ENCODE data around the gene DPP10.
"Not testable (repeated sequence)": the region's sequence is repeated elsewhere in the genome, so short reads cannot be mapped to it uniquely, and the experiment has no call there.

DPP10 gene

DNA sequence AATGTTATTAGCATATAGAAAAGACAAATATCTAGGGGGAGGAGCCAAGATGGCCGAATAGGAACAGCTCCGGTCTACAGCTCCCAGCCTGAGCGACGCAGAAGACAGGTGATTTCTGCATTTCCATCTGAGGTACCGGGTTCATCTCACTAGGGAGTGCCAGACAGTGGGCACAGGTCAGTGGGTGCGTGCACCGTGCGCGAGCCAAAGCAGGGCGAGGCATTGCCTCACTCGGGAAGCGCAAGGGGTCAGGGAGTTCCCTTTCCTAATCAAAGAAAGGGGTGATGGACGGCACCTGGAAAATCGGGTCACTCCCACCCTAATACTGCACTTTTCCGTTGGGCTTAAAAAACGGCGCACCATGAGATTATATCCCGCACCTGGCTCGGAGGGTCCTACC is 561.9 kb downstream of the DPP10 start:
- not testable (repeated sequence) for H3K4me1 ChIP-seq (ENCODE audit: control insufficient read depth, insufficient read depth, low read length); H3K27me3 ChIP-seq (ENCODE audit: control insufficient read depth, insufficient read depth, low read length); H3K27ac ChIP-seq (ENCODE audit: low read depth, low read length); H3K36me3 ChIP-seq (ENCODE audit: control insufficient read depth, insufficient read depth, low read length); H3K9ac ChIP-seq (ENCODE audit: low read length); H3K4me3 ChIP-seq (ENCODE audit: low read length)

DNA sequence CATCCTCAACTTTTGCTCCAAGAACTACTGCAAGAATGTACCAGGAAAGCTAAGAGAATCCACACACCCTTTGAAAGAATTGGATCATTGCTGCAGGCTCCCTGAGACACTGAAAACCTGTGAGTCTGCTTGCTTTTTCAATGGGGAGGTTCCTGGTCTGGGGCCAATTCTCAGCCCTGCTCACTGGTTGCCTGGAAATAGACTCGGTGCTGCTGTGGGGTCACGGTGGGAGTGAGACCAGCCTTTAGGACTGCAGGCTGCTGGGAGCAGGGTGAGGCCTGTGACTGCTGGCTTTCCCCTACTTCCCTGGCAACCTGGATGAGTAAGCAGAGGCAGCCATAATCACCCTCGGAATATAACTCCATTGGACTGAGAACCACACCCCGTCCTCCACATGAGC is 569.3 kb downstream of the DPP10 start:
- Histone ChIP-seq H3K4me3 (ENCODE audit: low read length) (no peak overlapping the region), H3K27ac (ENCODE audit: low read depth, low read length) (no peak overlapping the region), H3K9ac (ENCODE audit: low read length) (no peak overlapping the region), H3K27me3 (ENCODE audit: control insufficient read depth, insufficient read depth, low read length) (no peaks in the 10 kb centered on the region), H3K36me3 (ENCODE audit: control insufficient read depth, insufficient read depth, low read length) (no peaks in the 10 kb centered on the region), H3K4me1 (ENCODE audit: control insufficient read depth, insufficient read depth, low read length) (no peaks in the 10 kb centered on the region)

DNA sequence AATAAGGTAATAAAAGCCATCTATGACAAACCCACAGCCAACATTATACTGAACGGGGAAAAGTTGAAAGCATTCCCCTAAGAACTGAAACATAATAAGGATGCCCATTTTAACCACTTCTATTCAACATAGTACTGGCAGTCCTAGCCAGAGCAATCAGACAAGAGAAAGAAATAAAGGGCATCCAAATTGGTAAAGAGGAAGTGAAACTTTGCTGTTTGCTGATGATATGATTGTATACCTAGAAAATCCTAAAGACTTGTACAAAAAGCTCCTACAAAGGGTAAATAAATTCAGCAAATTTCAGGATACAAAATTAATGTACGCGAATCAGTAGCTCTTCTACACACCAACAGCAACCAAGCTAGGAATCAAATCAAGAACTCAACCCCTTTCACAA is 579.6 kb downstream of the DPP10 start:
- H3K9ac ChIP-seq (ENCODE audit: low read length); H3K36me3 ChIP-seq (ENCODE audit: control insufficient read depth, insufficient read depth, low read length); H3K4me3 ChIP-seq (ENCODE audit: low read length); H3K27ac ChIP-seq (ENCODE audit: low read depth, low read length); H3K4me1 ChIP-seq (ENCODE audit: control insufficient read depth, insufficient read depth, low read length); H3K27me3 ChIP-seq (ENCODE audit: control insufficient read depth, insufficient read depth, low read length): not testable (repeated sequence)

DNA sequence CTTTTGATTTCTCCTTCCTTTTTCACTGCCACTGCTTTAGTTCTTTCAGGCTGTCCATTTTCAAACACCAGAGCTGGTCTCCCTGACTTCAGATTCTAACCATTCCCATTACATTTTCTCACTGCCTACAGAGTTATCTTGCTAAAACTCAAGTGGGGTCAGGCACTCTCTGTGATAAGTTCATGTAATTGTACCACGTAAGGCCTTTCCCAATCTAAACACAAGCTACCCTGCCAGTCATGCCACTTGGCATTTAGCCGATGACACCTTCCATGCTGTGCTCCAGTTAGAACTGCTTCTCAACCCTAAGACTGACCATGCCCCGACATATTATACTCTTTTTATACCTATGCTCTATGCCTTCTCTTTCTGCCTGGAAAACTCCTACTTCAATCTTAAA is 592.4 kb downstream of the DPP10 start:
- no peaks in the 10 kb centered on the region for H3K27me3 ChIP-seq (ENCODE audit: control insufficient read depth, insufficient read depth, low read length)
- H3K36me3 ChIP-seq (ENCODE audit: control insufficient read depth, insufficient read depth, low read length) = no peaks in the 10 kb centered on the region
- H3K4me1 ChIP-seq (ENCODE audit: control insufficient read depth, insufficient read depth, low read length) = no peaks in the 10 kb centered on the region
- H3K9ac ChIP-seq (ENCODE audit: low read length) = no peak overlapping the region
- H3K4me3 ChIP-seq (ENCODE audit: low read length) = no peak overlapping the region
- H3K27ac ChIP-seq (ENCODE audit: low read depth, low read length) = no peak overlapping the region

DNA sequence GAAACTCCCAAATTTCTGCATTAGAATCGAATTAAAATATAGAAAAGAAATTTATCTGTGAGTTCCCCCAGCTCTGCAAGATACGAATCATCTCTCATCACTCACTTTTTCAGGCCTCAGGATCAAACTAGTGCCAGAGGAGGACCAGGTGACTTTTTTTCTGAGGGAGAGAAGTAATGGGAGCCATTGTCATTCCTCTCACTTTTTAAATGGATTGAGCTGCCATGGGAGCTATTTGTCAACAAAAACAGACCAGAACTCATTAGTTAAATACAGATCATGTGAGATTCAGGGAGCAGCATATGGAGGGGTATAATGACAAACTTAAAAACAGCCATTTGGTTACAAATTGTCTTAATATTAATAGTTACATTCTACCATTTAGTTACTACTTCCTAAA is 594.4 kb downstream of the DPP10 start:
- Histone ChIP-seq H3K27me3 (ENCODE audit: control insufficient read depth, insufficient read depth, low read length) (no peaks in the 10 kb centered on the region), H3K4me1 (ENCODE audit: control insufficient read depth, insufficient read depth, low read length) (no peaks in the 10 kb centered on the region), H3K9ac (ENCODE audit: low read length) (no peak overlapping the region), H3K27ac (ENCODE audit: low read depth, low read length) (no peak overlapping the region), H3K36me3 (ENCODE audit: control insufficient read depth, insufficient read depth, low read length) (no peaks in the 10 kb centered on the region), H3K4me3 (ENCODE audit: low read length) (no peak overlapping the region)

DNA sequence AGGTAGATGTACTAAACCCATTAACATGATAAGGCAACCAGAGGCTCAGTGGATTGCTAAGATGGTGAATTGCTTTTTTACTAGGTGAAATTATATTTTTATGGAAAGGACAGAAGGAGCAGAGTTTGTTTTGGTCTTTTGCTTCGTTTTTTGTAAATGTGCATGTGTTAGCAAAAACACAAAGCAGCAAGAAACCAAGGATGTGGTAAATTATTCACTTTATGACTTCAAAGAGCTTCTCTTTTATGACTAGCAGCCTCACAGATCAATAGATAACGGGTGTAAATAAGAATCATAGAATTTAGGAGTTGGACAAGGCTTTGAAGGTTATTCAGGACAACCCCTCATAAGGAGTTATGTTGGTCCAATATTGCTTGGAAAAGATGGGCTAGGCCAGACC is 615.0 kb downstream of the DPP10 start:
- Histone ChIP-seq H3K36me3 (ENCODE audit: control insufficient read depth, insufficient read depth, low read length) (no peaks in the 10 kb centered on the region), H3K4me3 (ENCODE audit: low read length) (no peak overlapping the region), H3K27ac (ENCODE audit: low read depth, low read length) (no peak overlapping the region), H3K4me1 (ENCODE audit: control insufficient read depth, insufficient read depth, low read length) (no peaks in the 10 kb centered on the region), H3K27me3 (ENCODE audit: control insufficient read depth, insufficient read depth, low read length) (no peaks in the 10 kb centered on the region), H3K9ac (ENCODE audit: low read length) (no peak overlapping the region)

DNA sequence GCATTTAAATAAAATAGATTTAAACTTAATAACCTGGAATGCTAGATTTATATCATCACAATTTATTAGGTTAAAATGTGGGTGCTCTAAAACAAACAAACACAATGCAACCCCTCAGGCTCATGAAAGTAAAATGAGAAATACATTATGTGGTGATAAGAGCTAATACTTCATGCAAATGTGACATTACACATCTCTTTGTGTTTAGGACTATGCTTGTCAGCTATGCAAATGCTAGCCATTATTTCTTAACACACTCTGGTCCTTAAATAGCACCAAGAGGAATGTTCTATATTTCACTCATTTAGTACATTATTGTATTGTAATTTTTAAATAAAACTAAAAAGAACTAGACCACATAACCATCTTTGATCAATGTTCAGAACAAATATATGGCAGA is 627.6 kb downstream of the DPP10 start:
- no peak overlapping the region for H3K9ac ChIP-seq (ENCODE audit: low read length)
- H3K36me3 ChIP-seq (ENCODE audit: control insufficient read depth, insufficient read depth, low read length) = no peaks in the 10 kb centered on the region
- no peaks in the 10 kb centered on the region for H3K27me3 ChIP-seq (ENCODE audit: control insufficient read depth, insufficient read depth, low read length)
- H3K27ac ChIP-seq (ENCODE audit: low read depth, low read length) = no peak overlapping the region
- no peaks in the 10 kb centered on the region for H3K4me1 ChIP-seq (ENCODE audit: control insufficient read depth, insufficient read depth, low read length)
- H3K4me3 ChIP-seq (ENCODE audit: low read length) = no peak overlapping the region

DNA sequence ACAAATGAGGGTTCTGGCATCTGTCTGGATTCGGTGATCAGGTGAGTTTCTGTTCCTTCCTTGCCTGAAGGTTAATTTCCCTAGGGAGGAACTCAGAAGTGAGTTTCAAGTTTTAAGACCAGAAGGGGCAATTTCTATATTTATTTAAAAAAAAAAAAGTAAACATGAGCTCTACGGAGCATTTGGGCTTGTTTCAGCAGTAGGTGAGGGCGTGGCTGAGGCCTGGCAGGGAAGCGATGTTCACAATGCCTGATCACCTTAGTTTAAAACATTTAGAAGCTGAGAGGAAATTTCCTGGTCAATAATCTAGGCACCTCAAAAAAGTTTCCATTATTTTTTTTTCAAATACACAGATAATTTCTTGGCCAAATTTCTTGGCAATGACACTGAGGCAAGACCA is 629.1 kb downstream of the DPP10 start:
- Histone ChIP-seq H3K27ac (ENCODE audit: low read depth, low read length) (no peak overlapping the region), H3K27me3 (ENCODE audit: control insufficient read depth, insufficient read depth, low read length) (no peaks in the 10 kb centered on the region)

DNA sequence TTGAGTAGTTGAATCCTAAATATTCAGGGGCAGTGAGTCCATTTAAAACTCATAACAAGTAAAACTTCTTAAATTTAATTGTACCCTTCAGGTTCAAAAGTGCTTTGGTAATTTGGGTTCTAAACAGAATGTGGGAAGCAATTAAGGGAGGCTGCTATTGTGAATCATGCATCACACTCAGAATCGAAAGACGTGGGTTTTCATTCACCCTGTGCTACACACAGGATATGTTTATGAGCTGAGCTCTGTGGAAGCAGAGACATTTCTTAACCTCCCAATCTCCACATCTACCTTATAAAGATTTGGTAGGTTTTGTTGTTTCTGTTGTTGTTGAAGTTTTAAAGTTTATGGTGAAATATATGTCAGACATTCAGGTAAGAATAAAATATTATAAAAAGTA is 633.4 kb downstream of the DPP10 start:
- Histone ChIP-seq H3K9ac (ENCODE audit: low read length) (no peak overlapping the region), H3K4me3 (ENCODE audit: low read length) (no peak overlapping the region), H3K4me1 (ENCODE audit: control insufficient read depth, insufficient read depth, low read length) (no peaks in the 10 kb centered on the region), H3K27ac (ENCODE audit: low read depth, low read length) (no peak overlapping the region), H3K36me3 (ENCODE audit: control insufficient read depth, insufficient read depth, low read length) (no peaks in the 10 kb centered on the region), H3K27me3 (ENCODE audit: control insufficient read depth, insufficient read depth, low read length) (no peaks in the 10 kb centered on the region)

More for the DNA sequence above, 629.1 kb downstream of the DPP10 start:
- H3K36me3 ChIP-seq (ENCODE audit: control insufficient read depth, insufficient read depth, low read length) = no peaks in the 10 kb centered on the region
- H3K4me1 ChIP-seq (ENCODE audit: control insufficient read depth, insufficient read depth, low read length) = no peaks in the 10 kb centered on the region
- H3K4me3 ChIP-seq (ENCODE audit: low read length) = no peak overlapping the region
- no peak overlapping the region for H3K9ac ChIP-seq (ENCODE audit: low read length)

DNA sequence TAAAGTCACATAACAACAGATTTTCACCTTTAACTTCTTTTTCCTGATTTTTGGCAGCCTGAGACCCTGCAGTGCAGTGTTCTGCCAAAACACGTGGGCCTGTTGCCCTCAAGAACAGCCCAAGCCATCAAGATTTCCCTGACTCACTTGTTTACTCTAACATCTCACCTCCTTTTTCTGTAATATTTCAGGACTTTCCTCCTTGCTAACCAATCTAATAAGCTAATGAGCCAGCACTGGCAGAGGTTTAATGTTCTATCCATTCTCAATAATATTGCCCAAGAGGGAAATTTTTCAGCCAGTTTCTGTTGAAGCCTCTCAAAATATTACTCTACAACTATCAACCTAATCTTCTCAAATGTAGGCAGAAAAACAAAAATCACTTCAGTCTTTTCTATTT is 635.2 kb downstream of the DPP10 start:
- Histone ChIP-seq H3K27me3 (ENCODE audit: control insufficient read depth, insufficient read depth, low read length) (no peaks in the 10 kb centered on the region), H3K4me3 (ENCODE audit: low read length) (no peak overlapping the region), H3K27ac (ENCODE audit: low read depth, low read length) (no peak overlapping the region), H3K9ac (ENCODE audit: low read length) (no peak overlapping the region), H3K36me3 (ENCODE audit: control insufficient read depth, insufficient read depth, low read length) (no peaks in the 10 kb centered on the region), H3K4me1 (ENCODE audit: control insufficient read depth, insufficient read depth, low read length) (no peaks in the 10 kb centered on the region)

DNA sequence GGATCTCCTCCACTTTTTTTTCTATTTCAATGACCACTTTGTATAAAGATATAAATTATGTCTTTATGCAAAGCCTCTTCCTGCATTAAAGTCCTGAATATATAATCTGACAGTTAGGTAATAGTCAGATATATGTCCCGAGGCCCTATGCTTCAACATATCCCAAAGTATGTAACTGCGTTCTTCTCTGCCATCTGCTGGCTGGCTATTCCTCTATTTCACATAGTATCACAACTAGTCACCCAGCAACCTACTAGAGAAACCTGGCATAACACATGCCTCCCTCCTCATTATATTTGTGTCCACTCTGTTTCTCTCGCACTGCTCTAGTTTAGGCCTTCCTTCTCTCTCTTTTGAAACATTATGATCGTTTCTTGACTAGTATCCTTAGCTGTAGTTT is 640.8 kb downstream of the DPP10 start:
- H3K9ac ChIP-seq (ENCODE audit: low read length) = no peak overlapping the region
- H3K4me1 ChIP-seq (ENCODE audit: control insufficient read depth, insufficient read depth, low read length) = no peaks in the 10 kb centered on the region
- no peak overlapping the region for H3K4me3 ChIP-seq (ENCODE audit: low read length)
- H3K27me3 ChIP-seq (ENCODE audit: control insufficient read depth, insufficient read depth, low read length) = no peaks in the 10 kb centered on the region
- no peaks in the 10 kb centered on the region for H3K36me3 ChIP-seq (ENCODE audit: control insufficient read depth, insufficient read depth, low read length)
- H3K27ac ChIP-seq (ENCODE audit: low read depth, low read length) = no peak overlapping the region

DNA sequence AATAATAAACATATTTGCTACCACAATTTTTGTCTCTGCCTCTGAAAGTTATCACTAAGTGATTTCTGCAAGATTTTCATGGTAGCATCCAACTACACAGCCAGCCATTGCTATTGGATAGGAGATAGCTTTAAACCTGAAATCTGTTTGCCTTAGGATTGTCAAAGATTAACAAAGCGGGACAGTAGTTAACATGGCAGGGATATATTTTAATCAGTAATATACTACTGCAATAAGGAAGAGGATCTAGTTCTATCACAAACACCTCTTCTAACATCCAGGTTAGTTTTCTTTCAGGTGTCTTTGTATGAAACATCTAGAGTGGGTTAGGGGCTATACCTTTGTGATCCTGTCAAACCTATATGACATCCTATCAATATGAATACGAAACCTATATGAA is 641.3 kb downstream of the DPP10 start:
- Histone ChIP-seq H3K36me3 (ENCODE audit: control insufficient read depth, insufficient read depth, low read length) (no peaks in the 10 kb centered on the region), H3K9ac (ENCODE audit: low read length) (no peak overlapping the region), H3K27ac (ENCODE audit: low read depth, low read length) (no peak overlapping the region), H3K27me3 (ENCODE audit: control insufficient read depth, insufficient read depth, low read length) (no peaks in the 10 kb centered on the region), H3K4me1 (ENCODE audit: control insufficient read depth, insufficient read depth, low read length) (no peaks in the 10 kb centered on the region), H3K4me3 (ENCODE audit: low read length) (no peak overlapping the region)

DNA sequence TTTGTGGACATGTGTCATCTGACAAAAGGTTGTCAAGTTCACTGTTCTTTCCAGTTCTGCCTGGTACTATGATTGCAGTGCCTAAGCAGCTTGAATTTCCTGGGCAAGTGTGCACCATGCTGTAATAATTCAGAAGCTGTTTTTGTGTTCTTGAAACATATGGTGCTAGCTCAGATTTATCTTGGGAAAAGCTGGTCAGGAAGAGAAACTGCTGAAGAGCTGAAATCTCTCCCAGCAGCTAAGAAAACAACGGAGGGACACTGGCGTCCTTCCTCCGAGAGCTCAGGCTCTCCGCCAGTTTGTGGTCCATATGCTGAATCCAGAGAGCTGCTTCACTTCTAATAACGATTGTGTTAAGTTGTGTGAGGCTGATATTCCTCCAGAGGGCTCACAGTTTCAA is 642.0 kb downstream of the DPP10 start:
- Histone ChIP-seq H3K27me3 (ENCODE audit: control insufficient read depth, insufficient read depth, low read length) (no peaks in the 10 kb centered on the region), H3K4me1 (ENCODE audit: control insufficient read depth, insufficient read depth, low read length) (no peaks in the 10 kb centered on the region), H3K36me3 (ENCODE audit: control insufficient read depth, insufficient read depth, low read length) (no peaks in the 10 kb centered on the region), H3K27ac (ENCODE audit: low read depth, low read length) (no peak overlapping the region), H3K9ac (ENCODE audit: low read length) (no peak overlapping the region), H3K4me3 (ENCODE audit: low read length) (no peak overlapping the region)

All from rectal smooth muscle tissue (tissue), 1 donor.